GM21367 (cell line): Measurements from ENCODE around the gene TPM3.
"Not testable (repeated sequence)": the region's sequence is repeated elsewhere in the genome, so short reads cannot be mapped to it uniquely, and the experiment has no call there.

Experiments
- ATAC-seq: cut with Tn5 transposase; IDR thresholded peaks from one replicate; pipeline ENCODE4 v1.9.1; 2021; ENCODE audit not compliant: unreplicated experiment

The TPM3 gene

DNA sequence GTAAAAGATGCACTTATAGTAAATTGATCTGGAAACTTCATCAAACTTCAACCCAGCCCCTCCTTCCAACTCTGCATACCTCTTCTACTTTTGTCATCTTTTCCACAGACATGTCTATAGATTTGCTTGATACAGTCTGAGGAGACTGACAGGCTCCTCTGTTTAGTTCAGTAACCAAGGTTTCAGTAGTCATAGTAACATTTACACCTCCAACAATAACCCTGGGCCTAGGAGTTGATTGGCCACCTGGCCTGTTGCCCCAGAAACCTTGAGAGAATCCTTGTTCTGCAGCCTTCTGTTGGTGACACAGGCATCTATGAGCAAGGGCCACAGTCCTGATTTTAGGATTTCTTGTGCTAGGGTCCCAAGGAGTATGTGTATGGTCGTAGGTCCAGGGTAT is 14.3 kb upstream of the TPM3 start, which contains the start of gene CFAP141:
Gene CFAP141 (minus strand): TSS at position 138 of the 400 bp plus-strand sequence. CDS start 26 bp downstream, at position 112.
- ATAC-seq: no peak

DNA sequence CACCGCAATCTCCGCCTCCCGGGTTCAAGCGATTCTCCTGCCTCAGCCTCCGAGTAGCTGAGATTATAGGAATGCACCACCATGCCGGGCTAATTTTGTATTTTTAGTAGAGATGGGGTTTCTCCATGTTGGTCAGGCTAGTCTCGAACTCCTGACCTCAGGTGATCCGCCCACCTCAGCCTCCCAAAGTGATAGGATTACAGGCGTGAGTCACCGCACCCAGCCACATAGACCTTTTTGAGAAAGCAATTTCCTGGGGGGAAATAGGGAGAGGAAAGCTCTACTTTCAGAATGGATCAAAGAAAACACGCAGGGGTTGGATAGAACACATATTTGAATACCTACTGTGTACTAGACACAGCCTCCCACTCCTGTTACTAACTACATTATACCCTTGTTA is 13.9 kb upstream of the TPM3 start:
- ATAC-seq: not testable (repeated sequence)

DNA sequence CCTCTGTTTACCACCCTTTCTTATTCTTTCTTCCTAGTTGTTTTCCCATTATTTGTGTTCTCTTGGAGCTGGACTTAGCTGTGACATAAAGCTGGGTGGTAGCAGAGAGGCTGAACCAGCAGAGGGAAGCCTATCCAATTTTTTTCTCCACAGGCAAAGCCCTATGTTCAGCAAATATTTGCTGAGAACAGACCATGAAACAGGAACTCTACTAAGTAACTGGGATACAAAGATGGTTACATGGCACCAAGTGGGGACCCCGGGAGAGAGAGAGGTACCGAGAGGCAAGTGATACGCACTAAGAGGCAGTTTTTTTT is 7.6 kb upstream of the TPM3 start:
- no peak for ATAC-seq

DNA sequence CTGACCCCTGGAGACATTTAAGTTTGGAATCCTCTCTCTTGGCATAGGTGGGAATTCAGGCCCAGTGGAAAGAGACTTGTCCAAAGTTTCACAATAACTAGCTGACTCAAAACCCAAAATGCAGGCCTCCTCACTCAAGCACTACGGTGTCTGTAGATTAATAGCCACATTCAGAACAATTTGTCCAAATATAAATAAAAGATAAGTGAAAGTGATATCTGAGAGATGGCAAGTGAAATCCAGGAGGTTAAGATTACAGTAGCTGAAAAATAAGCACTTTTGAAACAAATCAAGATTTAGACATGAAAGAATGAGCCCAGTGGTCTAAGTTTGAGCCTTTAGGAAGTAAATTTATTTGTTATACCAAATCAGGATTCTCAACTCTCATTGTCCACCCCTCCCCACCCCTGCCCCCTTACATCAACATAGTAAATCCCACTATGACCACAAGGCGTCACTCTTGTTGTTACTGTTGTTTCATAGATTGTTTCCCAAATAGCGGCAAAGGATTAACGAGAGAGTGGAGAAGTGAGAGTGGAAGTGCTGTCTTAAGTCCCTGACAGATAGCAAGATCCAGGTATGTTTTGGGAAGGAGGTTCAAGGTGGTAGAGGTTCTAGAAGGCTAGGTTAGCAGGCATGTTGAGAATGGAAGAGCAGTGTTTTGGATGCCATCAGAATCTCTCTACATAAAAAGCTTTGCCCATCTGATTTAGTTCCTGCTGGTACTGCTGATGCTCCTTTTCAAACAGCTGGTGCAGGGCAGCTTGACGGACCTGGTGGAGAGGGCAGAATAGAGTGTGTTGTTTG is 7.1 kb upstream of the TPM3 start:
- ATAC-seq: no peak

DNA sequence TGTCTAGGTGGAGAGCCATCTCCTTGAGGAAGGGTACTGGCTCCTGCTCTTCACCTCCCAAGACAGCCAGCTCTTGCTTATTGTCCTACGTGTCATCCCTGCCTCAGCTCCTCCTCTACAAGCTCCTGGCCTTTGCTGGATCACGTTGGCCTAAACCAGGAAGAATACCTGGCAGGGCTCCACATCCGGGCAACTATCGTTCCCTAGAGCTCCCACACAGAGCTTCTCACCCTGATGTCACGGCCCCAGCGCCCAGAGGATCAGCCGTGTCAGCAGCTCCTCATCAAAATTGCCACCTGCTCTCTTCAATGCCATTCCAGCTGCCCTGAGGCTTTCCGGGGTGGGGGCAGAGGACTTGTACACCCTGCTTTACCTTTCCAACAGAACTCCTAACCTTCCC is 1.9 kb upstream of the TPM3 start:
- no peak for ATAC-seq

DNA sequence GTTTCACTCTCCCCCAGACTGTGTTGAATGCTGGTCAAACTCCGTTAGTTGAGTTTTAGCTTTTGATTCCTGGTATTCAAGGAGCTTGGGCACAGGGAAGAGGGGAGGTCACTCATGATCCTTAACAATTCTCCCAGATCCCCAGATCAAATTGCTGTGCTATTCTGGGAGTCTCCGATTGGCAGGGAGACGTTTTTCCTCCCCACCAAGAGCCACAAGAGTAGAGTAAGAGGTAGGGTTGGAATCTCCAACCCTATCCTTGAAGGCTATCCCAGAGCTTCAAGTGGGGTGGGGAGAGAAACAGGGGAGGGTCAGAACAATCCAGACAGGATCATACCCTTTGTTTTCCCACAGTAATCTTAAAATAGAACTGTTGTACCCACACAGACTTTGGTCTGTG is 576 bp upstream of the TPM3 start:
- ATAC-seq: no peak

DNA sequence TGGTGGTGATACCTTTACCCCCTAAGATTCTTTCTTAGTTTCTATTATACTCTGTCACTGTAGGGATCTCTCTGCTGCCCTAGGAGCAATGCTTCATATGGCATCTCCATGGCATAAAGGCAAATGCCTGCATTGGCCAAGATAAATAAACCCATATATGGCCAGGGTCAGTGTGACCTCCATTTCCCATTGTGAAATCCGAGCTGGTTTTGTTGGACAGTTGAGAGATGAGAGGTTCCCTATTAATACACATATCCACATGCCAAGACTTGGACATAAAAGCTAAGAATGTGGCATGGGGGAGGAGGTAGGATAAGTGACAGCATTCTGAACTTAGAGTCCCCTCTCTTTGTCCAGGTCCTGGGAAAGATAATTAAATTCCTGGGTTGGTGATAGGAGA is 1.4 kb downstream of the TPM3 start:
- ATAC-seq: no peak

DNA sequence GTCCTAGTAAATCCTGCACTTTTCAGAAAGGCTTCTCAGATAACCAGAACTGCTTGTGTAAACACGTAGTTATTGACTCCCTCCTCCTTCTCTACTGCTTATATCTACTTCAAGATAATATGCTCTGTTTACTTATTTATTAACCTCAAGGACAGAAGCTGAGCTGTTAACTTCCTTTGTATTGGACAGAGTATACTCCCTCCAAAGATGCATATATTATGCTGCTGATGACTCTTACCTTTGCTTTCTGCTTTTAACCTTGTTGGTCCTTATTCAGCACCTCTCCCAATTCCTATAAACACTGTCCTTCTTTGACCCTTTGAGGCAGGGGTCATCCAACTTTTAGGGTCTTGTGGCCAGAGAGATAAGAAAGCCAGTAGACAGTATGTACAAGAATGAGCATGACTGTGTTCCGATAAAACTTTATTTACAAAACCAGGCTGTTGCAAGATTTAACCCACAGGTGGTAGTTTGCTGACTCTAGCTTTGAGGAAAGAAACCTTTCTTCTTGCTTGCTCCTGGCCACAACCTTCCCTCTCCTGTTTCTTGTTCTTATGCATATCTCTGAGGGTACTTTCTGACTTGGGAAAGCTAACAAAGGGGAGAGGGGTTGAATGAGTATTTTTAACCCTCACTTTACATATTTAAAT is 4.9 kb downstream of the TPM3 start:
- no peak for ATAC-seq

DNA sequence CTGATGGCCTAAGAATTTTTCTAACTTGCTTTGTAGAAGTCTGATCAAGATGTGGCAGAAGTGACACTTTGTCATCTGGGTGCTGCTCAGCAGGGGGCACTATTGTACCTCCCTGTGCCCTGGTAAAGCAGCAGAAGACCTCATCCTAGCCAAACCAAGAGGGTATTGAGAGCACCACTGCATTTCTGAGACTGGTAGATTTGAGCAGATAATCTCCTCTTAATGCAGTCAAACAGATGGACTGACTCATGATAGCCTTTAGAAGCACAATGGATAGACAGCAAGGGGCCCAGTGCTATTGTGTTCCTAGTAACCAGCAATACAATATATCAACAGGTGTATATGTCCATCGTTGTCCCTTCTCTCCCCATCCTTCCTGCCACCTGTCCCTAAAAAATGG is 5.7 kb downstream of the TPM3 start:
- ATAC-seq: no peak

DNA sequence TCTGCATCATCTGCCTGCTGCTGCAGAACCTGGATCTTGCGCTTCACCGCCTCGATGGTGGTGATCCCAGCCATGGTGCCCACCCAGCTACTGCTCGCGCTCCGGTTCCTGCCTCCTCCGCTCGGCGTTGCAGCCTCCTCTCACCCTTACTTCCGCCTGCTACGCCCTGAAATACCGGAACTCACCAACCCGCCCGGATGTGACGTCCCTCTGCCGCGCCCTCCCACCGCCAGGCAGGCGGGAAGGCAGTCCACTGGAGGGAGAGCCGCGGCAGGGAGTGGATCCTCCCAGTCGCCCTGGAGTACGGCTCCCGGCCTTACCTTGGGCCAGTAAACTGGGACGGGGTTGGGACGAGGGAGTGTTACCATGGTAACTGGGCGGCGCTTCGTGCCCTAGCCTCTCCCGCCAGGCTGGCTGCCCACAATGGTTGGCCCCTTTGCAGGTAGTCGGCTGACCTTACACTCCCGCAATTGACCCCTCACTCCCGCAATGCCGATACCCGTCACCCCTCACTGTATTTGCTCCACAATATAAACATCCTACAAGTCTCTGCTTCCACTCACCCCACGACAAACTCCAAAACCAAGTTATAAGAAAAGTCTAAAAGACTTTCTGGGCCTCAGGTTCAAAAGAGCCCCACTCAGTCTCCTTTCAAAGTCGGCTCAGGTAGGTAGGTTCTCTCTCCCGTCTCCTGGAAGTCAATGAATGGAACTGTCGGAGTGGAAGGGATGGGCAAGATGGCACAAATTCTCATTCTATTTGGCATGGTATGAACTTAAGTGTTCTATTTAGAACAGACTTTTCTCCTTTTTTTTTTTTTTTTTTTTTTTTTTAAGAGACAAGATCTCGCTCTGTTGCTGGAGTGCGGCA is 8.6 kb downstream of the TPM3 start:
- ATAC-seq: peak; percentile 51

DNA sequence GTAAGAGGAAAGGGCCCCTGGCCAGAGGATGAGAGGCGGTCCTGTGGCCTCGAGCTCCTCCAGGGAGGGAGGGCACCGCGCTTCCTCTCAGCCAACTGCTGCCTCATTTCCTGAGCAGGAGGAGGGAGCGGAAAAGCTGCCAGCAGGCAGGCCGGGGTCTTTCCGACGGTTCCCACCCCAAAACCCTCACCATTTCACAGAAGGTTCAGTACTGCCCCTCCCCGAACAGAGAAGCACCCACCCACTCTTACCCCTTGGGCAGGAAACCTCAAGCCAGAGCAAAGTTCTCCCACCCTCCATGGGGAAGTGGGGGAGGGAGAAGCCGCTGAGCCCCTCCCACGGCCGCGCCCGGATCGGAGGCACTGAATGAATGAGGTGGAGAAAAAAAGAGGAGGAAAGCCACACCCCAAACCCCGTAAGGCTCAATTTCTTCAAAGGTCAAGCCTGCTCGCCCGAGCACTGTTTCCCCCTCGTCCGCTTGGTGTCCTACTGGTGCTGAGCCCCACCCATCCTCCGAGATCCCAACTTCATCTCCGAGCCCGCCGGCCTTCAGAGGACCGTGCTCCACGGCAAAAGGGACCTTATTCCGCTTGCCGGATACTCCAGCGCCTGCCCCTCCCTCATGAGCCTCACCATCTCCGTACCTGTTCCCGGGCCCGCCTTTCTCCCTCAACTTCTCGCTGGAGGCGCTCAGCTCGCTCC is 9.4 kb downstream of the TPM3 start:
- peak; percentile 56 for ATAC-seq

DNA sequence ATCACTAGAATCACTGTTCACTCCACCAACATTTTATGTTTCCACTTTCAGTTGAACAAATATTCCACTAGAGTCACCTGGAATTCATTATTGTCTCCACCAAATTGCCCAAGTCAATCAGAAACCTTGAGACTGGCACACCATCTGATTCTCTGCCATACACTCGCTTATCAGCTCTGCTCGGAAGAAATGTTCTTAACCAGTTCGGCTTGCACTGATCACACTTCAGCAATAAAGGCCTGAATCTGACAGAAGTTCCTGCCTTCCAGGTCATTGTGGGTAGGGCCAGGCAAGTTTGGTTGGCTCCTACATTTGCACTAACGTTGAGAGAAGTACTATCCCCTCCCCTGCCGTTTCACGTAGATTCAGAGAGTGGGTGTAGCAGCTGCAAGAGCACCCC is 10.0 kb downstream of the TPM3 start:
- ATAC-seq: no peak

DNA sequence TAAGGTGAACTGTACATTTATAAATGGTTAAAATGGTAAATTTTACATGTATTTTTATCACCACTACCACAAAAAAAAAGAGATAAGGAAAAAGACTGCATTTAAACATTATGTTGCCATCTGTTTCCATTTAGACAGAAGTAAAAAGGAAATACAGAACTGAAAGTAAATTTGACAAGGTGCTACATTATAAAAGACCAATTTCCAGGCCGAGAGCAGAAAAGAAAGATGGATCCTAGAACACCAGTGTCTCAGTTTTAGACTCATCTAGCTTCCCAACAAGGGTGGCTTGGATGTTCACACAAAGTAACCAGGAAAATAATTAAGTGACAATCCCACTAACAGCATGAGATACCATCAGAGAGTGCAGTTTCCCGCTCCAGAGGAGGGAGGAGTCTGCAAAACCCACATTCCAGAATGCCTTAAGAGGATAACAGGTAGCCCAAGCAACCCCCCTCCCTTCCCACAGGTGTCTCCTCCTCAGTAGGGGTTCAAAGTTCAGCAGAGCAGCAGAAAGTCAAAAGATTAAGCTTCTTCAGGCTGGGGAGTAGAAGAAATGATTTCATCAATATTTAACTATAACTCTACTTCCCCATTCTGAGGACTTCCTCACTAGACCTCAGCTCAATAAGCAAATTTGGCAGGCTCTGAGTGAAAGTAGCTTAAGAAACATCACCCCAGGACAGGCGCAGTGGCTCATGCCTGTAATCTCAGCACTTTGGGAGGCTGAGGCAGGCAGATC is 11.8 kb downstream of the TPM3 start:
- ATAC-seq: no peak

DNA sequence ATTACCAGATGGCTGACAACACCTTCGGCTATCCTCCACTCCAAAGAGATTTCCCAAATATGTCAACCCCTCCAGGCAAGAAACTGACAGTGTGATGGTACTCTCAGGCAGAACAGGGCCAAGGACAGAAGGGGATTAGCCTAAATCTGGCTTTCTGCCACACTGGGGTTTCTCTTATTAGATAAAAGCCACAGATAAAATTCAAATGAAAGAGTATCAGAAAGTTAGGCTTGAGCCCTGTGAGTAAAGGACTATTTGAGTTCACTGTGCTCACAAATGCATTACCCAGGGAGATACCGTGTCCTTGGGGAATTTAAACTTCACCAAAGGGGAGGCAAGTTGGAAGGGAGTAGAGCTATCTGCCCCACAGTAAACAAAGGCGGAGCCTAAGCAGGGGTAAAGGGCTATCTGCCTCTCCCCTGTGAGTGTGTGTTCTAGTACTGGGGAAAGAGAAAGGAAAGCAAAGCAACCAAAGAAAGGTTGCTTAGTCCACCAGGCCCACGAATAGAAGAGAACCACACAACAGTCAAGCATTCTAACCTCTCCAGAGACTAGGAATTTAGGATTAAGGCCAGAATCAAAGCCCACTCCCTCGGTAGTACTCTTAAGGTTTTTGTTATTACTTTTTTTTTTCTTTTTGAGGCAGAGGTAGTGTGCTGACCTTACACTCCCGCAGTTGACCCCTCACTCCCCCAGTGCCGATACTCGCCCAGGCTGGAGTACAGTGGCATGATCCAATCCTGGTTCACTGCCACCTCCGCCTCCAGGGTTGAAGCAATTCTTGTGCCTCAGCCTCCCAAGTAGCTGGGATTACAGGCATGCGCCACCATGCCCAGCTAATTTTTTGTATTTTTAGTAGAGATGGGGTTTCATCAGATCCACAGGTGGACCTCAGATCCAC is 12.7 kb downstream of the TPM3 start:
- no peak for ATAC-seq

DNA sequence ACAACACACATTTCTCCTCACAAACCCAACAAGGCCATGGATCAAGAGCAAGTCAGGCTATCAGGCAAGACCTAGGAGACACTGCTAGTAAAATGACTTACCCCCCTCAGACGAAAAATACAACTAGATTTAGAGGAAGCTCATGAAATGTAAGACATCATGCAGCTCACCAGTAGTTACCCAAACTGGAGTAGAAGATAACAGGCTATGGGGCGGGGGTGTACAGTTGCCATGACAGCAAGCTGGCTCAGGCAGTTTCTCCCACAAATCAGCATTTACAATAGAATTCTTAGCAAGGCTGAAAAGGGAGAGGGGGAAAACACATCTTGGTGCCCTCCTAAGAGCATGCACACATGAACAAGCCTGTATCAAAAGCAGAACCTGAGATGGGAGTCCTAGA is 13.9 kb downstream of the TPM3 start:
- no peak for ATAC-seq

DNA sequence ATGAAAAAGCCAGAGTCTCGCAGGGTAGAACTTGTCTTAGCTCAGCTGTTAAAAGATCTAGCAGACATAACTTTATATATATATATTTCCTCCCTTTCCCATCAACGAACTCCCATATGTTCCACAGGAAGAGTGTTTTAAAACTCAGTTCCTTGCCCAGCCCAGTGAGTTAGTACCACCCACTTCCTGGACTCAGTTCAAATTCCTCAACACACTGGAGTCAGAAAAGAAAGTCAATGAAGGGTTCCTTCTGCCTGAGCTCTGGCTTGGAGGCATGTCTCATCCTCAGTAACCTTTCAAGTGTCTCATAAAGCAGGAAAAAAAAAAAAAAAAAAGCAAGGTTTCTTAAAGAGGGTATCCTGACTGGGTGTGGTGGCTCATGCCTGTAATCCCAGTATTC is 15.6 kb downstream of the TPM3 start:
- no peak for ATAC-seq

DNA sequence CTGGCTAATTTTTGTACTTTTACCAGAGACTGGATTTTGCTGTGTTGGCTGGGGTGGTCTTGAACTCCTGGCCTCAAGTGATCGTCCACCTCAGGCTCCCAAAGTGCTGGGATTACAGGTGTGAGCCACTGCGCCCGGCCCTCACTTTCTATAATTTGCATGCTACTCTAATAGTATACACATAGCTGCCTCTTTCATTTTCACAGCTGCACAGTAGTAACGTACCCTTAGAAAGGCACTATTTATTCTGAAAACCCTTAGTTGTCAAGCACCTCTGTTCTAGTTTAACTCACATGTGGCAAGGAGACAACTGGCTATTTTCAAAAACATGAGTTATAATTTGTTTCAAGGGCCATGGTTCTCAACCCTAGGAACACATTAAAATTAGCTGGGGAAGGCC is 17.2 kb downstream of the TPM3 start:
- peak; percentile 46 for ATAC-seq

DNA sequence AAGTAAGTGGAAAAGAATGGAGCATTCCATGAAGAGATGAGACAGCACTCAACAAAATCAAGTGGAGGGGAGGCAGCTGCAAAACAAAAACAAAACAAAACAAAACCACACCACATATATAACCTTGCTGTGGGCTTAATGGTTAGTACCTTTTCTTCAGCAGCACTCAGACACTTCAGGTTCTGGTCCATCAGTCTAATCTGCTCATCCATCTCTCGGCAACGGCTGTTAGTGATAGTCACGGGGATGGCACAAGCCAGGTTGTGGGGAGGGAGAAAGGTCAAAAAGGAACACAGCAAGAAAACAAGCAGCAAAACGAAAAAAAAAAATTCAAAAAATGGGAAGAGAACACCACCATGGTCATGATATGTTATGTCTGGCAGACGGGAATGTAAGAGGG is 20.0 kb downstream of the TPM3 start:
- ATAC-seq: no peak

DNA sequence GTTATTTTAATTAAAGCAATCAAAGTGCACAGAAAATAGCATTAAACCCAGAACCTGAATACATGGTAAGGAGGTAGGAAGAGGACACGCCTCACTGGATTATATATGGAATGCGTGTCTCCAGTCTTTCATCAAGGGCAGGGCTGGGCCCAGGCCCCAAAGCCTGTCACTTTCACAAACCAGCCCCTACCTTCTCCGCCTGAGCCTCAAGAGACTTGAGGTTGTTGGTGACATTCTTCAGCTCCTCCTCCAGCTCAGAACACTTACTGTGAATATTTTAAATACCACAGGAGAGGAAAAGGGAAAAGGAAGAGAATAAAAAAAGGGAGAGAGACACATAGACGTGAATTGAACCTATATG is 20.7 kb downstream of the TPM3 start:
- no peak for ATAC-seq
